KBM-7 (cell line): ENCODE data around the gene AJAP1.

ENCODE experiments used
- DNase-seq: peaks from one replicate; pipeline ENCODE4 v3.0.0-alpha.2; 2015
- in situ Hi-C: fragments of 300-500 bp; cut with MboI; formaldehyde crosslinking; loops from 2 replicates; pipeline ENCODE4 v1.14.3; 2020; ENCODE audit warnings: low sequenced_read_pairs, low pct_unique_long_range_greater_than_20kb, mixed read lengths

Gene AJAP1

DNA sequence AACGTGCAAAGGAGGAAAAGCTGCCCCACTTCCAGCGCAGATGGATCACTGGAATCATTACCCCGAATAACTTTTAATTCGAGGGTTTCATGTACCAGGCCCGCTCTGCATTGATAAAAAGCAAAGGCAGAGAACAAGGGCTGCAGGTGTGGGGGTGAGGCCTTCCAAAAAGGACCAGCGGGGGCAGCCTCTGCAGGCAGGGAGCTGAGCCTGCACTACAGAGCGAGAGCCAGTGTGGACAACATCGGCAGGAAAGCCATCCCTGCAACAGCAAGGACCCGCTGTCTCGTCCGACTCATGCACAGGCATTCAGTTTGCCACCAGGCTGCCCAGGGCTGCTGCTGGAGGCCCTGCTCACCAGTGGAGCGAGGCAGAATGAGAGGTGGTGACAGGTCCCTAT lies 27.1 kb upstream of the AJAP1 start:
- in situ Hi-C loops = no loop called here
- no peak for DNase-seq

DNA sequence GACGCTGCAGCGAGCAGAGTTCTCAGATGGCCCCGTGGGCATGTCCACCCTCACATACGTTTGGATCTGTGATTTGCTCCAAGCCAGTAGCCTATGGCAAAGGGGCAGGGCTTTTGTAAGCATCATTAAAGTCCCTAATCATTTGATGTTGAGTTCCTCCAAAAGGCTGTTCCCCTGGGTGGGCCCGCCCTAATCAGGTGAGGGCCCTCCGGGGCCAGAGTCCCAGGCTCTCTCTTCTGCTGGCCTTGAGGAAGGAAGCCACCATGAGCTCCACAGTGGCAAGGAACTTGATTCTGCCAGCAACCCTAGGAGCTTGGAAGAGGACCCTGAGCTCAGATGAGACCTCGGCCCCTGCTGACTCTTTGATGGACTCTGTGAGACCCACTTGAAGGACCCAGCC lies 25.4 kb upstream of the AJAP1 start:
- in situ Hi-C loops = no loop called here
- DNase-seq = no peak

DNA sequence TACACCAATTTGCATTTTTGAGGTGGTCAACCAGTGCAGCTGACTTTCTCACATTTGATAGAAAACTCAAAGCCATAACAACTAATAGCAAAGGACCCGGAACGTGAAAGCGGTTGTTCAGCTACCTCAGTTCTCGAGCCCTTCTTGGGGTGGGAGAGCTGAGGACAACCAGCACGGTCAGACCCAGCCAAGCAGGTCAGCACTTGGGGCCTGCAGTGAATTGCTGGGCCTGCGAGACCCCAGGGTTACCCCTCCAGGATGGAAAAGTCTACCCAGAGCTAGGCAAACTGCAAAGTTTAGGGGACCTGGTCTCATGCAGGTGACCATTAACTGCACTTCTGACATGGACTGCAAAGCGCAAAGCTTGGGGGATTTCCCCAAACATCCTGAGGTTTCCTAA lies 23.8 kb upstream of the AJAP1 start:
- DNase-seq = no peak
- in situ Hi-C loops = no loop called here

DNA sequence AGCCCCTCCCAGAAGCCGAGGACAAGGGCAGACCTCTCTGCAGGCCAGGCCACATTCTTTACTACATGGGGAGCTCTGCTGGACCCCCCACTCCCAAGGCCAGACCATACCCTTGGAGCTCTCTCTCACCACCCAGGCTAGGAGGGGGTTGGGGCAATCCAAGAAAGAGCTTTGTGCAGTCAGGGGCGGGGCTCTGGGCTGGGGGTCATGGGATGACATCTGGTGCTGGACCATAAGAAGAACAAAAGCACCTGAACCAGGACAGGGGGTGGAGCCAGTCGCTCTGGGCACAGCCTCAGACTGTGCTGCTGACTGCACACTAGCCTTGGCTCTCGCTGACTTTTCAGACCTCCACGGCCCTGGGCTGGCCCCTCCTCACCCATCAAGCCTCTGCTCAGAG lies 23.1 kb upstream of the AJAP1 start:
- DNase-seq = no peak
- in situ Hi-C loops = no loop called here

DNA sequence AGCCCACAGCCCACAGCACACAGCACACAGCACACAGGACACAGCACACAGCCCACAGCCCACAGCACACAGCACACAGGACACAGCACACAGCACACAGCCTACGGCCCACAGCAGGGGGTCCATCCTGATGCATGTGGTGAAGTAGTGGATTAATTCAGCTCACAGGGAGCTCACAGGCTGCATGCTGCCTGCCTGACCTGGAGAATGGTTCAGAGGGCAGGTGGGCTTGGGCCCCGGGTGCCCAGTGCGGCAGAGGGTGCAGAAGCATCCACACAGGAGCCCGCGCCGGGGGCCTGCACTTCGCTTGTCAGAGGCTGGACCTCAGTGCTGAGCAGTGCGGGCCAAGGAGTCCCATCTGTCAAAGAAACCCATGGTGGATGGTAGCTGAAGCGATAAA lies 21.1 kb upstream of the AJAP1 start:
- in situ Hi-C loops = no loop called here
- DNase-seq = no peak

DNA sequence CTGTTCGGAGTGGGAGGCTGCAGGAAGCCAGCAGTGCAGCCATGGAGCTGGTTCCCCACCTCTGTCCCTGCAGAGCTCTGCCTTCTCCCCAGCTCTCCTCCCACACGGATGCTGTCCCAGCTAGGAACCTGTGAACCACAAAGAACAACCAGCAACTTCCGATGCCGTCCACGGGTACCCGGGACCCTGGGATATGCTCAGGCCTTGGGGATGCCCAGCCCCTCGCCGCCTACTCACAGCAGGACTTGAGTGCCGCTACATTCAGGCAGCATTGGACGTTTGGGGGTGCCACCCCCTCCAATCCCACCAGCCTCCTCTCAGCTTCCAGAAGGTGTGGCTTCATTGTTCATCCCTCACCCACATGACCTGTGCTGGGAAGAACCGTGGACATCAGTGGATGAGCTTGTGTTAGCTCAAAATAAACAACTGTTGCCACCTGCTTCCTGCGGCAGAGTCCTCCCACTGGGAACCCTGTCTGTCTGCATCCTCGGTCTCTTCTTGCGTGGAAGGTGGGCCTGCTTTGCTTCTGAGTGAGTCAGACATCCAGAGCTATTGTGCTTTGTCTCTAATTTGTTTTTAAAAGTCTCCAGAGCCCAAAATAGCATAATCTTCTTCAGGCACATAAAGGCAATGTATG lies 20.1 kb upstream of the AJAP1 start:
- in situ Hi-C loops = no loop called here
- DNase-seq = no peak

DNA sequence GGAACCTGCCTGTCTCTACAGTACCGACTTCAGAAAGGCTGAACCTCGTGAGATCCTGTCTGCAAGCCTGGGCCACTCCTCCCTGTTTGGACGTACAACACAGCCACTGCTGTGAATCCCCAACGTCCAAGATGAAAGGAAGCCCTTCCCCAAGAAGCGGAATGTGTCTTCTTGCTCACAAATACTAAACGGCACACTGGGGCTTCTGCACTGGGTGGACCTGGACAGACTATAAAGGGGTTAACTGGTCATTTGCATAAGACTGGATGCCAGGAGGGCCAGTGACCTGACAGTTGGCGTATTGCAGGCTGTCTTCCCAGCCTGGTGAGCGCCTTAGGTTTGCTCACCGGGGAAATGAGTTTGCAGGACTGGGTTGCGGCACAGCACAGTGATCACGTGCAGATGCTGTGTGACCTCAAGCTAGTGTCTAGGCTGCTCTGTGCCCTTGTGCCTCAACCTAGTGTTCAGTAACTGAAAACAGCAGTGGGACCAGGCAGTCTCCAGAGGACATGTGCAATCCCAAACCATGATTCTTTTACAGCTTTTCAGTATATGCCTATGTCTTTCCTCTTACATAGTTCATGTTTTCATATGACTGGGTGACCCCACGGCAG lies 19.5 kb upstream of the AJAP1 start:
- in situ Hi-C loops = no loop called here
- DNase-seq = no peak

DNA sequence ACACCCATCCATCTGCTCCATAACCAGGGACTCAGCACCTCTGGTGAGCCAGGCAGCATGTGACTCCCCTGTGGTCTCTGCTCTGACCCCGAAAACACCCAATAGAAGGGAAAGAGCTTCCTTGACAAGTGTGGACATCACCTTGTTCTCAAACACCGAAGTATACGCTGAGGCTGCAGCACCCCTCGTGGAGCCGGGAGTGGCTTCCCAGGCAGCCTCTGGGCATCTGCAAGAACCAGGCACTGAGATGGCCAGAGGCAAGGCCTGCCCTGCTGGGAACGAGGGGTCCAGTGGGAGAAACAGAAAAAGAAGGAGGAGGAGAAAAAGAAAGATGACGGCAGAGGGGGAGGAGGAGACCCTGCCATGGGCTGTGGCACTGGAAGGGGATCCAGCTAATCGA lies 18.2 kb upstream of the AJAP1 start:
- DNase-seq = no peak
- in situ Hi-C loops = no loop called here

DNA sequence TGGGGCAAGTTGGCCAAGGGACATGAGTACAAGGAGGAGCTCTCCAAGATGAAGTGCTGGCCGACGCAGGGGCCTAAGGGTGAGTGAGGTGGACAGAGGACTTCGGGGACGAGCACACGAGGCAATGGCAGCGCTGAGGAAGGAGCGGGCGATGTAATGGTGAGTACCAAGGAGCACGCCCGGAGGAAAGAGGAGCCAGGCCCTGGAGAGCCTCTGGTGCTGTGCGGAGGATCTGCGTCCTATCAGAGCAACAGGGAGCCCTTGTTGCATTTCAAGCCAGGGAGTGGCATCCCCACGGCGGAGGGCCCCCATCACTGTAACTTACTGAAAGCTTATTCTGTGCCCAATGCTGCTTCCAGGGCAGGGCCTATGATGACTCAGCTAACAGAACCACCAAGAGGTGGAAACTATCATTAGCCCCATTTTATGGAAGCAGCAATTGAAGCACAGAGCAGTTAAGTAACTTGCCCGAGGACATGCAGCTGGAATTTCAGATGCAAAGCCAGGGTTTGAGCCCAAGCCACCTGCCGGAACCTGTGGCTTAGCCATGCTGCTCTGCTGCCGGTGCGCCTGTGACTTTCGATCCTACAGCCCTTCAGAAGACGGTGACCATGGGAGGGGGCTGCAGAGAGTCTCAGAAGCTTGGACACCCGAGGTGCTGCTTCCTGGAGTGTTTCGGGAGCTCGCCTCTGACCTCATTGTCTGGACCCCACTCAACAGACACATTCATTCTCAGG lies 17.6 kb upstream of the AJAP1 start:
- in situ Hi-C loops = no loop called here

DNA sequence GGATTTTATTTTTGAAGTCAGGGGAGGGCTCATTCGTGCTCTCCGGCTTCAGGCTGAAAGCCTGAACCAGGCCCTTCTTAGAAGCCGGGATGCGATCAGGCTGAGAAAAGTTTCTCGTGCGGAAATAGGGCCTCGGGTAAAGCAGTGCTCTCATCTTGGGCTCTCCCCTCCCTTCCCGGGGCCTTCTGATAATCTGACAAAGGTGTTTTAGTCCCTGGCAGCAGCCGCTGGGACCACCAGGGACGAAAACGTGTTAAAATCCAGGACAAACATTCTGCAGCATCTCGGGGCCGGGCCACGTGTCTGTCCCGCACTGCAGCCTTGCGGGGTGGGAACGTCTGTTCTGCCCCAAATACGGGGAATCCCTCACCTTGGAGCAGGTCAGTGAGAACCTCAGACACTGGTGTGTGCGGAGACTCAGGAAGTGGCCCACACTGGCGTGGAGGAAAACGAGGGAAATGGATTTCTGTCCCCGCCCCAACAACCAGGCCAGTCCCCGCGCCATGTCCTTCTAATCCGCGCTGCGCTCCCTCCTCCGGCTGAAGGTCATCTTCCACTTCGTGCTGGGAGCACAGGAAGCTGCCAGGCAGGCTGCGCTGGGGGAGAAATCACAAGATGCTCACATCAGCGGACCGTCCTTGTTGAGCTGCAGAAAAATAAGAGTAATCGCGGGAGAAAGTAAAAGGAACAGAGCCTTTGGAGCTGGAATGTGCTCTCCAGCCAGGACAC lies 16.6 kb upstream of the AJAP1 start:
- in situ Hi-C loops = no loop called here
- DNase-seq = no peak

More for the DNA sequence above, 17.6 kb upstream of the AJAP1 start:
- no peak for DNase-seq

DNA sequence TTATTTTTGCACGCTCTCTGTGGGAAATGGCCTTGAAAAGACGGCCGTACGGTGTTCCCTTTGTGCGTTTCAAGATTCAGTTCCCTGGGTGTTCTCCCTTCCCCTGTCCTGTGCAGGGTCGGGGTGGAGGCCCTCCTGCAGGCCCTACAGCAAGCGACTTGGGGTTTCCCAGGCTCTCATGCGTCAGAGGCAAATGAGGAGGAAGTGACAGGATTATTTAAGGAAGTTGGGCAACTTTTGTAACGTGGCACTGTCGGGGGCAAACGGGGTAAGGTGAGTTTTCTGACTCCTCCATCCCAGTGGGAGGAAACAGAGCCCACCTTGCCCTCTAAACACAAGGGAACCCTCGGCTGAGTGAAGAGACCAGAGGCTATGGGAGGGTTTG lies 16.1 kb upstream of the AJAP1 start:
- in situ Hi-C loops = no loop called here
- no peak for DNase-seq

DNA sequence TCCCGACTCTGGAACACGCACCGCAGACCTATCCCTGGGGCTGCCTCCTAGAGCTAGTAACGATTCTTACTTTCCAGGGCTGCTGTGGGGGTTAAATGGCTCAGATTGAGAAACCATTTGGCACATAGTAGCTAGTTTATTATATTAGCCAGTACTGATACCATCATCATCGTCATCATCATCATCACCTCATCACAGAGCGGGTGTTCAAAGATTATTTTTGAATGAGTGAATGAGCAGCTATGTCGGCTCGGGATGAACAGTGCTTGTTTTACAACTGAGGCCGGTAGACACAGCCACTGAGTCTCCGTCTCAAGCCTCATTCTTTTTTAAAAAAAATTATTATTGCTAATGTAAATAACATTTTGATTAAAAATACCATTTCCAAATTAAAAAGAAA lies 13.5 kb upstream of the AJAP1 start:
- no peak for DNase-seq
- in situ Hi-C loops = no loop called here

DNA sequence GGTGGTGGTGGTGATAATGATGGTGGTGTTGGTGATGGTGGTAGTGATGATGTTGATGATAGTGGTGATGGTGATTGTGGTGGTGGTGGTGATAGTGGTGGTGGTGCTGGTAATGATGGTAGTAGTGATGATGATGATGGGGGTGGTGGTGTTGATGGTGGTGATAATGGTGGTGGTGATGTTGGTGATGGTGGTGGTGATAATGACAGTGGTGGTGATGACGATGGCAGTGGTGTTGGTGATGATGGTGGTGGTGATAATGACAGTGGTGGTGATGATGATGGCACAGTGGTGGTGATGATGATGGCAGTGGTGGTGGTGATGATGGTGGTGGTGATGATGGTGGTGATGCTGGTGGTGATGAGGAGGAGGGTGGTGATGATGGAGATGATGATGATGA lies 7.0 kb upstream of the AJAP1 start:
- in situ Hi-C loops = no loop called here
- DNase-seq = no peak

DNA sequence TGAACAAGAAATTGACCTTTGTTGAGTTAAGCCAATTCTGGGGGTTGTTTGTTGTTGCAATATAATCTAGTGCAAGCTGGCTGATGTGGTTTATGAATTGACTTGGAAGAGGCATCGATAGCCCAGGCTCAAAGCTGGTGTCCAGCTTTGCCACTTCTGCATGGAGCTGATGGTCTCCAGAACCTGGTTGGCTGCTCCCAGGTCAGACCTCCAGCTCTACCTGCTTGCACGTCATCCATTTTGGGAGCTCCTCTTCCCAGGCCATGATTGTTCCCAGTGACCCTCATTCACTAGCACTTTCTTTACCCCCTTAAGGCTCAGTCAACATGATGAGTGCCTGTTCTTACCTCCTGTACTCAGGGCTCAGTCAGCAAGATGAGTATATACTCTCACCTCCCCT lies 5.8 kb upstream of the AJAP1 start:
- in situ Hi-C loops = no loop called here
- no peak for DNase-seq

DNA sequence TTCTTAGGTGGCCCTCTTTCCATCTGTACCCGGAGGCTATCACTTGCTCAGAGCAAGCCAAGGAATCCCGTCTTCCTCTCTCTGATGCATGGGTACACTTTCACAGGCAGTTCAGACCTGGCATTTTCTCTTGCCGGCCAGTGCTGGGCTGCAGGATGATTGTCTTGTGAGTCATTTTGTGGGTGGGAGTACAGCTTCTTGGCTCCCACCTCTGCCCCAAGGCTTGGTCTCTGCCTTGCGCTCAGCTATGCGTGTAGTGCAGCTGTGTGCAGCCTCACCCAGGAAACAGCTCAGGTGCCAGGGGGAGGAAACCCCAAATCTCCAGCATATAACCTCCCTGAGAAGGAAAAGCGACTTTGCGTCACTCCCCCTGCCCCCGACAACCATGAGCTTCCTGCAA lies 3.9 kb upstream of the AJAP1 start:
- in situ Hi-C loops = no loop called here
- no peak for DNase-seq

DNA sequence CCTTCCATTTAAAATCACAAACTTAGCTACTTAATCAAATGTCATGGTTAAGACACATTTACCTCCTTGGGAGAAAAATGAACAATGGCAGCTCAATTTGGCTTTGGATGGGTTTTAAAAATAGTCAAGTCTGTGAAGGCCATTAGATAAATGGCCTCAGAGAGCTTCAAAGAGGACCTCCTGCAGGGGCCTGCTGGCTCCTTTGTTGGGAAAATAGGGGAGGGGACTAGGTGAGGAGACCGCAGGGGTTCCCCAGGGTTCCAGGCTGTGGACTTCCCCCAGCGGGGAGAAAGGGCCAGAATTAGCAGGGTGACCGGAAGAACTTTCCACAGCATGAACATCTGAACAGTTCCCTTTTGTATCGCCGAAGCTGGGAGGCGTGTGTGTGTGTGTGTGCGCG lies 3.4 kb upstream of the AJAP1 start:
- in situ Hi-C loops = no loop called here
- DNase-seq = no peak

DNA sequence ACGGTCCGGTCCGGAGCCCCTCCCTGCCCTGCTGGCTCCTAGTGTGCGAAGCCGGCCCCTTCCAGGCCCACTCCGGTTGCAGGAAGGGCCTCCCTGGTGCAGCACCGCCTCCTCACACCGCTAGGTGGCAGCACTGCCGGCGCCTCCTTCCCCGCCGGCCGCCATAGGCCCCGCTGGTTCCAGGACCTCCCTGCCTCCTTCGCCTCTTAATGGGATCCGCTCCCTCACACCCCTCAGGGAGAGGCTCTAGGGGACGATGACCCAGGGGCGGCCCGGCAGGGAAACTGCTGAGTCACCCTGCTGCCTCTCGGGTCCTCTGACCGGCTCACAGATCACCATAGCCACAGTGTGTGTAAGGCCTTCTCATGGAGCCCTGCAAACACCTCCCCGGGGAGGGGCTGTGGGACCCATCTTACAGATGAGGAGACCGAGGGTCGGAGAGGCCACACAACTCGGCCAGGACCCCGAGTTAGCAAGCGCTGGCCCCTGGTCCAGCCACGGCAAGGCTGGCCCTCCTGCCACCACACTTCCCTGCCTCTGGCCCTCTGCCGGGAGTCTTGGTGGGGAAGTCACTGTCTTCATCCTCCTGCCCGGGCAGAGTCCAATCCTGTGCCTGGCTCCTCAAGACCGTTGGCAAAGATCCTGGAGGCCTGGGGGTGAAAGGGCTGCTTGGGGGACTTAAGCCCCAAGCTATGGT lies 1.6 kb upstream of the AJAP1 start:
- in situ Hi-C loops = no loop called here
- peak; percentile 52 for DNase-seq

DNA sequence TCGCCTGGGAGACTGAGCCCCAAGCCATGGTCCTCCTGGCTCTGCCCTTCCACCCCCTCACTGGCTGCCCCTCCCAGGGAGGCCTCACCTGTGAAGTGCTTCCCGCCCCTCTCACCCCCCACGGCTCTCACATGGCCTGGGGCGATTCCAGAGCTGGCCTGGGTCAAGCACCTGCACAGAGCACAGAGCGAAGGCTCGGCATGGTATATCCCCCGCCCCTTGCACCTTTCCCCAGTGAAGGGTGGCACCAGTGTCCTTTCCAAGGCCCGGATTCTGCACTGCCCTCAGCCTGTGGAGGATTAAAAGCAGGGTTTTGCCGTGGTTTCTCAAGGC lies 1.1 kb upstream of the AJAP1 start:
- in situ Hi-C loops = no loop called here
- DNase-seq = no peak

DNA sequence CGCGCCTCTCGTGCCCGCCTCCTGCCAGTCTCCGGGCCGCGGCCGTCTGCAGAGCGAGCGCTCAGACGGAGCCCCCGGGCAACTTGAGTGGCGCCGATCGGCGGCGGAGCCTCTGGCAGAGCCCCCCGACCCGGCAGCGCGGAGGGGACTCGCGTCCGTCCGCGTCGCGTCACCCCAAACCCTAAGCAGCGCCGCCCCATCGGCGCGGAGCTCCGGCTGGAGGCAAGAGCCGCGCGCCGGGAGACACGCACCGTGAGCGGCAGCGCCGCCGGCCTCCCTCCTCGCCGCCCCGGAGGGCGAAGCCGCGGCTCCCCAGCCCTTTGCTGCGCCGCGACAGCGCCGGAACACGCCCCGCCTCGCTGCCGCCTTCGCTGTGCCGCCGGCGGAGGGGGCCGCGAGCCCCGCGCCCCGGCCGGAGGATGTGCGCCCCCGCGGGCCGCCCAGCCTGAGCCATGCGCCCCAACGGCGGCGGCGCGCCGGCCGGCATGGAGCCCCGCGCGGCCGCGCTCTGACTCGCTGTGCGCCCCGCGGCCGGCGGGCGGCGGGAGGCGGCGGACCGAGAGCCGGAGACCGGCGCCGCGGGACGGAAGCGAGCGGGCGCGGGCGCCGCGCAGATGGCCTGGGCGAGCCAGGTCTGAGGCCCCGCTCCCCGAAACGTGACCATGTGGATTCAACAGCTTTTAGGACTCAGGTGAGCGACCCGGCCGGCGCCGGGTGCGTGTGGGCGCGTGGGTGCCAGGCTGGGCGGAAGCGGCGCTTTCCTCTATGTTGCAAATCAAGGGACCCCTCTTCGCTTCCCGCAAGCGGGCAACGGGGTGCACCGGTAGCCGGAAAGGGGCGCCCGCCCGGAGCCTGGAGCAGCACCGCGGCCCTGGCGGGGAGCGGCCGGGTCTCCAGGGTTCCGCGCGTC lies 610 bp downstream of the AJAP1 start:
- in situ Hi-C loops = no loop called here
- no peak for DNase-seq
